ENCODE measurements around the gene DNAH9.
A peak's percentile ranks its signal among the peaks of the same experiment; 100 is the strongest.

Gene DNAH9

DNA sequence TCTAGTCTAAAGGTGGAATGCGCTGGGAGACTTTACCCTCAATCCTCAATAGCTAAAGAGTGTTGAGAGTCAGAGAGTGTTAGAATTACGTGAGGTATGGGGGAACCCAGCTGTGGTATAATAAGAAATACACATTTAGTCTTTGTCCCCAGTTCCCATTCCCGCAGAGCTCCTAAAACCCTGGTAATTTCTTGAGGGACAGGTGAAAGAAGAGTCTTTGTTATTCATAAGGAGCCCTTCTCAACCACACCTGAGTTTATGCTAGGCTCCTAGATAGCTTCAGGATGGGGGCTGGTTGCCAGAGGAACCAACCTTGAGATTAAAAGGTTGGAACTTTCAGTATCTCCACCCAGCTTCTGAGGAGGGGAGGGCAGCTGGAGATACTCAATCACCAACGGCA is 393.2 kb downstream of the DNAH9 start:
- DNase-seq, result no peak

- DNase-seq, result no peak
Measured at GRCh38 chr17:11996722-11997146, 398.5 kb downstream of the DNAH9 start.

DNA sequence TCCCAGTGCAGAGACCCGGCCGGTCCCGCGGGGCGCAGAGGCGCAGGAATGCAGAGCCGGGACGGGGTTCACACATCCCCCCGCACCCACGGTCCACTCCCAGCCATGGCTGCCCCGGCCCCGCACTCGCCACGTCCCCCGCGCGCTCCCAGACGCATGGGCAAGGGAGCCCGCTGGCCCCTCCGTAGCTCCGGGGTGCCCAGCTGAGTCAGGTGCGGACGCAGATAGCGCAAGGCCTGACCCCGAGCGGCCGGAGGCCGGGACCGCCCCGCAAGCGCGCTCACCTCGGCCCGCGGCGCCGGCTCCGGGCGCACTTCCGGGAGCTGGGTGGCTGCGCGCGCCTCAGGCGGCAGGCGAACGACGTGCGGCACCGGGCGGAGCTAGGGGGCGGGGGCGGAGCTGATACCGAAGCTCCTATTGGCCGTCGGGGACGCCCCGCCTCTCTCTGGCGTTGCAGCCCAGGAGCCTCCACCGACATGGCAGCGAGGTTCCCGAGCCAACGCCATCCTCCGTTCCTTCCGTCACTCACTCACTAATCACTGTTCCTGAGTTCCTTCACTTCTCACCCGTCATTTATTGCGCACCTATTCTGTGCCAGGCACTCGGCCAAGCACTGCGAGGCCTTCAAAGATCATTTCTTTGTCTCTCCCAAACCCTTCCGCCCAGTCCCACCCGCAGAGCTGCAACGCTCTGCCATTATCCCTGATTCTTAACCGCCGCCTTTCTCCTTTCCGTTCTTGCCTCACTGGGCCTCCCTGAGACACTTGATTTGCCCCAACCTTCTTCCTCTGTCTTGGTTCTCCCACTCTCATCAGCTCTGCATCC is 399.1 kb downstream of the DNAH9 start, which contains the start of gene ZNF18:
Gene ZNF18 (minus strand): TSS at position 329 of the 825 bp plus-strand sequence. CDS start 4,646 bp downstream, outside the sequence.
- DNase-seq, result peak; percentile 97

GRCh38 chr17:11997972-11998233 is 399.6 kb downstream of the DNAH9 start:
- no peak for DNase-seq

DNA sequence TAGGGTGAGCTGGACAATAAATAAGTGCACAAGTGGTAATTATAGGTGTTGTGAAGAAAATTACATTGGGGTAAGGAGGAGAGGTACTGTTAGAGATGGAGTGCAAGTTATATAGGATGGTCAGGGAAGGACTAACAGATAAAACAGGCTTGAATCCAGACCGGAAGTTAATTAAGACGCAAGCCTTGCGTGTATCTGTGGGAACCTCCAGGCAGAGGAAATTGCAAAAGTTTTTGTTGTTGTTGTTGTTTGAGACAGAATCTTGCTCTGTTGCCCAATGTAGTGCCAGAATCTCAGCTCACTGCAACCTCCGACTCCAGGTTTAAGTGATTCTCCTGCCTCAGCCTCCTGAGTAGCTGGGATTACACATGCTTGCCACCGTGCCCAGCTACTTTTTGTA is 401.4 kb downstream of the DNAH9 start:
- DNase-seq, result no peak

GRCh38 chr17:12007466-12007865 is 409.2 kb downstream of the DNAH9 start:
- no peak for DNase-seq

Data from activated naive CD4-positive, alpha-beta T cell treated with Interleukin-2 at 50 U/mL for 16 hours (primary cell).